ENCODE results near the gene MPPED2.

The MPPED2 gene

DNA sequence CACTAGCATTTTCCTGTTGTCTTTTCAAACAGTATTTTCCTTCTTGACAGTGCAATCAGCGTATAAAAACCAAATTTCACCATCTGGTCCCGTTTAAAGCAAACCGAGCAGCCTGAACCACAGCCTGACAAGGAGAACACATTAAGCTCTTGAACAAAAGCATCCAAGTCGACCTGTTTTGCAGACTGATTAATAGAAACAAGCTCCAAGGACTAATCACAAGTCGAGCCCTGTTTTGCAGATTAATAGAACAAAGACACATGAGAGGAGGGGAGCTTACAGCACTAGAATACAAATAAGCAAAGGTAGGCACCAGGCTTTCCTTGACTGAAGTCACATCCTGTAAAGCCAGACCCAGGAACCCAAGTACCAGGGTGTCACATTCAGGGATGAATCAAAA, 104.8 kb downstream of the MPPED2 start:
- no peak overlapping the region for H3K4me3 ChIP-seq (ENCODE audit: low read depth, low read length)
- TF ChIP-seq, protein P1, sequence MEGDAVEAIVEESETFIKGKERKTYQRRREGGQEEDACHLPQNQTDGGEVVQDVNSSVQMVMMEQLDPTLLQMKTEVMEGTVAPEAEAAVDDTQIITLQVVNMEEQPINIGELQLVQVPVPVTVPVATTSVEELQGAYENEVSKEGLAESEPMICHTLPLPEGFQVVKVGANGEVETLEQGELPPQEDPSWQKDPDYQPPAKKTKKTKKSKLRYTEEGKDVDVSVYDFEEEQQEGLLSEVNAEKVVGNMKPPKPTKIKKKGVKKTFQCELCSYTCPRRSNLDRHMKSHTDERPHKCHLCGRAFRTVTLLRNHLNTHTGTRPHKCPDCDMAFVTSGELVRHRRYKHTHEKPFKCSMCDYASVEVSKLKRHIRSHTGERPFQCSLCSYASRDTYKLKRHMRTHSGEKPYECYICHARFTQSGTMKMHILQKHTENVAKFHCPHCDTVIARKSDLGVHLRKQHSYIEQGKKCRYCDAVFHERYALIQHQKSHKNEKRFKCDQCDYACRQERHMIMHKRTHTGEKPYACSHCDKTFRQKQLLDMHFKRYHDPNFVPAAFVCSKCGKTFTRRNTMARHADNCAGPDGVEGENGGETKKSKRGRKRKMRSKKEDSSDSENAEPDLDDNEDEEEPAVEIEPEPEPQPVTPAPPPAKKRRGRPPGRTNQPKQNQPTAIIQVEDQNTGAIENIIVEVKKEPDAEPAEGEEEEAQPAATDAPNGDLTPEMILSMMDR (IDR thresholded peaks at IDR 0.05; ENCODE audit: low read depth, low read length): no peak

DNA sequence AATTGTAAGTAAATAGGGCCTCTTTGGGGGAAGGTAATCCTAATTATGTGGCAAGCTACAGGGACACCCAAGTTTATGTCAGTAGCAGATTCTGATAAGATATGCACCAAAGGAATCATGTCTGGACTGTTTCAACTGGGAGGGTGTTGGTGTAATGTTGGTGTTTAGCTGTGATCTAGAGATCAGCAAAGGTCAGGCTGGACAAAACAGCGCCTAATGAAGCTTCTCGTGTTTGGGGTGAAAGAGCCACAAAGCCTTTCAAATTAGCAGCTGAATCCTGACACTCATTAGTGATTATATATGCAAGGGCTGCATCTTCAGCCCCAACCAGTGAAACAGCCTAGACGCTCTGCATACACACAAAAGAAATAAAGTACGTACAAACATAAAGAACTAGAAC, 106.3 kb downstream of the MPPED2 start:
- TF ChIP-seq, protein P1 (IDR thresholded peaks at IDR 0.05; ENCODE audit: low read depth, low read length): no peak
- H3K4me3 ChIP-seq (ENCODE audit: low read depth, low read length): no peak overlapping the region

DNA sequence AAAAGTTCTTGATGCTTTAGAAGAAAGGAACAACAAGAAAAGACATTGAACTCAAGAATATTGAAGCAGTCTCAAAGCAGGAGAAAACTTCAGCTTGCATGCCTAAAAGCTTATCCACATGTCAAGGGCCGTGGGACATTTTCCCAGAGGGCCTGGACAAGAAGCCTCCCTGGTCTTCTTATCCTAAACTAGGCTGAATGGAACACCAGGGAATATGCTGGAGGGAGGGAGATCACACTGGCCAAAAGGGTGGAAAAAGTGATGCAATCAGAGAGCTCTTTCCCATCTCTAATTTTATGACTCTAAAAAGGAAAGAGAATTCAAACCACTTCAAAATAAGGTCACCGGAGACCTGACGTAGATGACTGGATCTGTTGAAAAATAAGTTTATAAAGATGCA, 107.2 kb downstream of the MPPED2 start:
- TF ChIP-seq, protein P1 (IDR thresholded peaks at IDR 0.05; ENCODE audit: low read depth, low read length): no peak
- H3K4me3 ChIP-seq (ENCODE audit: low read depth, low read length): no peak overlapping the region

DNA sequence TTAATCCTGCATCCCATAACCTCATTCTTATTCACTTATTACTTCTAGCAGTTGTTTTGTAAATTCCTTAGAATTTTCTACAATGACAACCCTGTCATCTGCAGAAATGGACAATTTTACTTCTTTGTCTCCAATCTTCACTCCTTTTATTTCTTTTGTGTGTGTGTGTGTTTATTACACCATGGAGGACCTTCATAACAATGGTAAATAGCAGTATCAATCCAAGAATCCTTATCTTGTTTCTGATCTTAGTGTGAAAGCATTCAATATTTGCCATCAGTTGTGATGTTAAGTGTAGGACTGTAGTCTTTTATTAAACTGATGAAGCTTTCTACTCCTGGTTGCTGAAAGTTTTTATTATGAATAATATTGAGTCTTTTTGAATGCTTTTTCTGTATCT, 109.1 kb downstream of the MPPED2 start:
- H3K4me3 ChIP-seq (ENCODE audit: low read depth, low read length): no peak overlapping the region
- TF ChIP-seq, protein P1 (IDR thresholded peaks at IDR 0.05; ENCODE audit: low read depth, low read length): no peak

DNA sequence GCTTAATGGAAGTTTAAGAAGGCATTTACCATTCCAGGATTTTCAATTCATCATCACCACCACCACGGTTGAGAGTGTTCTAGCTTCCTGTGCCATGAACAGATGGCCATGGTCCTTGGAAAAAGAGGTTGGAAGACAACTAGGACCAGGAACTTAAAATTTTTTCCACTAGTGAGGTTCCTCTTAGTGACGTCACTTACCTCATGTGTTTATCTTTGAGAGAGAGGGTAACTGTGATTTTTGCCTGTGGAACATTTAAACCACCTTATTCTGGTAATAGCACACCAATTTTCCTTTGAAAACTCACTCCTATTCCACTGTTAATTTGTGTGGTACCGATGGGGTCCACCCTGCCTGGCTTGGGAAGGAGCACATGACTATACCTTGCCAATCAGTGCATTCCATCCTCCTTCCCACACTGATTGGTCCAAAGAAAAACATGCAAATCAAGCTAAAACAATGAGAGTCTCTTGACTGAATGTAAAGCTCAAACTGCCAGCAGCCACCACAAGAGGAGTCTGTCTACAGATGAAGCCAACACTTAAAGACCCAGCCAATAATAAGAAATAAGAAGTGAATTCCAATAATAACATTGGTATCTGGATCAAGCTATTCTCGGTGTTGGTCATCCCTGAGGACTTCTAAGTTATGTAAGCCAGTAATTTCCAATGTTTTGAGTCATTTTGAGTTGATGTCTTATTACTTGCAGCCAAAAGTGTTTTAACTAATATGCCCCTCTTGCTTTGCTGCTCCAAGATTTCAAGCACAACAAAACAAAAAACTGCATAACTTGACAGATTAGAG, 111.8 kb downstream of the MPPED2 start:
- TF ChIP-seq, protein P1 (IDR thresholded peaks at IDR 0.05; ENCODE audit: low read depth, low read length): no peak
- no peak overlapping the region for H3K4me3 ChIP-seq (ENCODE audit: low read depth, low read length)

DNA sequence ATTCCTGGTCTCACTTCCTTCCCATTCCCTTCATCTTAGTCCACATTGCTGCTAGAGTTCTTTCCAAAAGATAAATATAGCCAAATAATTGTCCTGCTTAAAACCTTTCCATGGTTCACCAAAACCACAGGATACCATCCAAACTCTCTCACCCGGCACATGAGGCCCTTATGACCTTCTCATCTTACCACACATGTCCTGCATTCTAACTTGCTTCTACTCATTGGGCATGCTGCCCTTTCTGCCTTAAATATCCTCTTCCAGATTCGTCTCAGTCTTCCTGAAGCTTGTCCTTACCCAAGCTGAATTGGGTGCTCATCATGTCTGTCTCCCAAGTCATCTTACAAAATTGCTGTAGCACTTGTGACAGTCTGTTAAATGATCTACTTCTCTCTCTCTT, 114.9 kb downstream of the MPPED2 start:
- TF ChIP-seq, protein P1 (IDR thresholded peaks at IDR 0.05; ENCODE audit: low read depth, low read length): no peak
- H3K4me3 ChIP-seq (ENCODE audit: low read depth, low read length): no peak overlapping the region

DNA sequence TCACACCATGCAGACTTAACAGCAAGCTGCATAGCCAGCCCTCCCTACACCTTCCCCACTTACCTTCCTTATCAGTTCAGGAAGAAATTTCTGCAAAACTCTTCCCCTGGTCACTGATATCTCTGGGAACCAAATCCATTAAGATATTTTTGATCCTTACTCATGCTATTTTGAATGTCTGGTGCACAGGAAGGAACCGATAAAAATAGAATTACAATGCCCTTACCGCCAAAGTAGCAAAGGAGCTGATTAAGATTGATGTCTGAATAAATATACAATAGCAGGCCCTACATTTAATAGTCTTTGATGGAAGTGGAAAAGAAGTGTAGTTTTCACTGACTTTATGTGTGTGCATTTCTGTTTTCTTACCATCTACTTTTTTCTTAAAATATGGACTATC, 117.3 kb downstream of the MPPED2 start:
- H3K4me3 ChIP-seq (ENCODE audit: low read depth, low read length): no peak overlapping the region
- TF ChIP-seq, protein P1 (IDR thresholded peaks at IDR 0.05; ENCODE audit: low read depth, low read length): no peak

Measured in WI38 (cell line).